Measurements from ENCODE around the gene MCRIP2. TPM values are rescaled to one million over a fixed set of nuclear protein-coding genes. Genes with fewer than 3 reads are reported as not detected.

The MCRIP2 gene
- total RNA-seq, 1 donor: 13.3 TPM

DNA sequence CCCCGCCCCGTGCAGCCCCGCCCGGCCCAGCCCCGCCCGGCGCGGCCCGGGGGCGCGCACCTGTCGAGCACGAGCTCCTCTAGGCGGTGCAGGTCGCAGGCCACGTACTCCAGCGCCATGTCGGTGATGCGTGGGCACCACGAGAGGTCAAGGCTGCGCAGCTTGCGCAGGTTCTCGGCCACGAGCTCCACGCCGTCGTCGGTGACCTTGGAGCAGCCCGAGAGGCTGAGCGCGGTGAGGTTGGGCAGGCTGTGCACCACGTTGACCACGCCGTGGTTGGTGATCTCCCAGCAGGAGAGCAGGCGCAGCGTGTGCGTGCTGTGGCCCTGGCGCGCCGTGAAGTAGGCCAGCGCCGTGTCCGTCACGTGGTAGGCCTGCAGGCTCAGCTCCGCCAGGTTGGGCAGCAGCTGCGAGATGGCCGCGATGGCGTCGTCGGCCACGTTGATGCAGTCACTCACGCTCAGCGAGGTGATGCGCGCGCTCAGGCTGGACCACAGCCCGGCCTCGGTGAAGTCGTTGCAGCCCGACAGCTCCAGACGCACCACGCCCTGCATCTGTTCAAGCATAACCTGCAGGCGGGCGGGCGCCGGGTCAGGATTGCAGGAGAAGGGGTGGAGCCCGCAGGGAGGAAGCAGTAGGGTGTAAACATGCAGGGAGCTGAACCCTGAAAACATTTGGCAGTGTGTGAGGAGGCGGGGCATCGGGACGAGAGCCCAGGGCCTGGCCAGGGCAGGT is 53.9 kb downstream of the MCRIP2 start:
- no peak for DNase-seq (ENCODE audit: low read depth)
- no peak overlapping the region for H3K4me3 ChIP-seq (ENCODE audit: low read depth, low read length)

More for the DNA sequence above, 53.9 kb downstream of the MCRIP2 start:
- TF ChIP-seq, protein P1, sequence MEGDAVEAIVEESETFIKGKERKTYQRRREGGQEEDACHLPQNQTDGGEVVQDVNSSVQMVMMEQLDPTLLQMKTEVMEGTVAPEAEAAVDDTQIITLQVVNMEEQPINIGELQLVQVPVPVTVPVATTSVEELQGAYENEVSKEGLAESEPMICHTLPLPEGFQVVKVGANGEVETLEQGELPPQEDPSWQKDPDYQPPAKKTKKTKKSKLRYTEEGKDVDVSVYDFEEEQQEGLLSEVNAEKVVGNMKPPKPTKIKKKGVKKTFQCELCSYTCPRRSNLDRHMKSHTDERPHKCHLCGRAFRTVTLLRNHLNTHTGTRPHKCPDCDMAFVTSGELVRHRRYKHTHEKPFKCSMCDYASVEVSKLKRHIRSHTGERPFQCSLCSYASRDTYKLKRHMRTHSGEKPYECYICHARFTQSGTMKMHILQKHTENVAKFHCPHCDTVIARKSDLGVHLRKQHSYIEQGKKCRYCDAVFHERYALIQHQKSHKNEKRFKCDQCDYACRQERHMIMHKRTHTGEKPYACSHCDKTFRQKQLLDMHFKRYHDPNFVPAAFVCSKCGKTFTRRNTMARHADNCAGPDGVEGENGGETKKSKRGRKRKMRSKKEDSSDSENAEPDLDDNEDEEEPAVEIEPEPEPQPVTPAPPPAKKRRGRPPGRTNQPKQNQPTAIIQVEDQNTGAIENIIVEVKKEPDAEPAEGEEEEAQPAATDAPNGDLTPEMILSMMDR (IDR thresholded peaks at IDR 0.05; ENCODE audit: insufficient read depth, low read length): no peak

Other genes with a start within 250 kb of the MCRIP2 start
- 35.8 and 75.8 TPM in 2 replicates for gene NME4, start 244.6 kb upstream of the MCRIP2 start, total RNA-seq (ENCODE audit: low replicate concordance)
- 6.1 and 8.1 TPM in 2 replicates for gene DECR2, start 239.9 kb upstream of the MCRIP2 start, total RNA-seq (ENCODE audit: low replicate concordance)
- gene RAB11FIP3, start 216.2 kb upstream of the MCRIP2 start, total RNA-seq (ENCODE audit: low replicate concordance): 14.7 and 24.4 TPM in 2 replicates
- 31.6 and 43.9 TPM in 2 replicates for gene CAPN15, start 114.1 kb upstream of the MCRIP2 start, total RNA-seq (ENCODE audit: low replicate concordance)
- gene PRR35, start 81.4 kb upstream of the MCRIP2 start, total RNA-seq (ENCODE audit: low replicate concordance): not detected in 2 replicates
- 2.0 and 2.5 TPM in 2 replicates for gene NHLRC4, start 74.8 kb upstream of the MCRIP2 start, total RNA-seq (ENCODE audit: low replicate concordance)
- gene PIGQ, start 71.9 kb upstream of the MCRIP2 start, total RNA-seq (ENCODE audit: low replicate concordance): 20.7 and 29.1 TPM in 2 replicates
- 12.0 and 14.6 TPM in 2 replicates for gene RAB40C, start 51.8 kb upstream of the MCRIP2 start, total RNA-seq (ENCODE audit: low replicate concordance)
- 0.18 and 0.25 TPM in 2 replicates for gene WFIKKN1, start 10.8 kb upstream of the MCRIP2 start, total RNA-seq (ENCODE audit: low replicate concordance)
- gene METTL26, start 5.5 kb upstream of the MCRIP2 start, total RNA-seq (ENCODE audit: low replicate concordance): 85.0 and 86.0 TPM in 2 replicates
- gene WDR90, start 7.5 kb downstream of the MCRIP2 start, total RNA-seq (ENCODE audit: low replicate concordance): 12.7 and 25.0 TPM in 2 replicates
- gene RHOT2, start 26.3 kb downstream of the MCRIP2 start, total RNA-seq (ENCODE audit: low replicate concordance): 24.4 and 34.5 TPM in 2 replicates
- 1.6 and 3.2 TPM in 2 replicates for gene RHBDL1, start 33.8 kb downstream of the MCRIP2 start, total RNA-seq (ENCODE audit: low replicate concordance)
- 88.9 and 112 TPM in 2 replicates for gene STUB1, start 38.6 kb downstream of the MCRIP2 start, total RNA-seq (ENCODE audit: low replicate concordance)
- 32.0 and 42.8 TPM in 2 replicates for gene JMJD8, start 42.5 kb downstream of the MCRIP2 start, total RNA-seq (ENCODE audit: low replicate concordance)
- 8.1 and 8.3 TPM in 2 replicates for gene WDR24, start 48.6 kb downstream of the MCRIP2 start, total RNA-seq (ENCODE audit: low replicate concordance)
- gene FBXL16, start 64.0 kb downstream of the MCRIP2 start, total RNA-seq (ENCODE audit: low replicate concordance): under 0.01 TPM in 1 of 2 replicates, not detected in the other
- gene METRN, start 73.3 kb downstream of the MCRIP2 start, total RNA-seq (ENCODE audit: low replicate concordance): 30.7 and 38.8 TPM in 2 replicates
- gene ANTKMT, start 79.3 kb downstream of the MCRIP2 start, total RNA-seq (ENCODE audit: low replicate concordance): 21.8 and 70.1 TPM in 2 replicates
- gene CCDC78, start 84.6 kb downstream of the MCRIP2 start, total RNA-seq (ENCODE audit: low replicate concordance): 1.1 and 1.8 TPM in 2 replicates
- gene HAGHL, start 85.3 kb downstream of the MCRIP2 start, total RNA-seq (ENCODE audit: low replicate concordance): 10.6 and 21.1 TPM in 2 replicates
- 20.0 and 24.7 TPM in 2 replicates for gene CIAO3, start 99.2 kb downstream of the MCRIP2 start, total RNA-seq (ENCODE audit: low replicate concordance)
- not detected in 2 replicates for gene MSLN, start 118.9 kb downstream of the MCRIP2 start, total RNA-seq (ENCODE audit: low replicate concordance)
- gene RPUSD1, start 146.6 kb downstream of the MCRIP2 start, total RNA-seq (ENCODE audit: low replicate concordance): 14.5 and 20.3 TPM in 2 replicates
- gene CHTF18, start 146.8 kb downstream of the MCRIP2 start, total RNA-seq (ENCODE audit: low replicate concordance): 3.6 and 20.0 TPM in 2 replicates
- gene GNG13, start 158.9 kb downstream of the MCRIP2 start, total RNA-seq (ENCODE audit: low replicate concordance): not detected in 2 replicates